ENCODE results near the gene TCEAL9. TPM values are rescaled to one million over a fixed set of nuclear protein-coding genes. Genes with fewer than 3 reads are reported as not detected.
A peak's percentile ranks its signal among the peaks of the same experiment; 100 is the strongest.

TCEAL9 gene
- total RNA-seq, 1 experiment from 2014 or later, result 44.9 TPM

DNA sequence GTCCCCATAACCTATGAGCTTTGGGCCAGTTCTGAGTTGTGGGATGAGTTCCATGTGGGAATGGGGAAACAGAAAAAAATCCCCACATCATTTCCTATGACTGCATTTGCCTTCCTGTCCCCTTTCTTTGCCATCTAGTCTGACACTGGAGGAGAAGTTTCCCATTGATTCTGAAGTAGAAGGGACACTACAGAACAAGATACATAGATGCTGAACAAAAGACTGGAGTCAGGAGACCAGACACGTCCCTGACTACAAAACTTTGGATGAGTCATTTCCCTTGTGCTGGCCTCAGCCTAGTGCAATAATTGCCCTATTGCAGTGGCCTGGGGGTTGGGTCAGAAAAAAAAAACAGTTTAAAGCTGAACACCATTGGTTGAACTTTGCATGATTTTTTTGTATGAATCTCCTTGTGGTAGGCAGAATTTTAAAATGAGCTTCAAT lies 42.1 kb downstream of the TCEAL9 start:
- H3K4me1 ChIP-seq, result no peaks in the 10 kb centered on the region
- H3K4me3 ChIP-seq (ENCODE audit: low read depth, low read length), result no peak overlapping the region
- DNase-seq, result peak in 1 of 2 experiments; percentile 19
- Mint-ChIP-seq H3K36me3 (ENCODE audit: insufficient read depth, unreplicated experiment) (no peaks in the 10 kb centered on the region), H3K9me3 (ENCODE audit: unreplicated experiment) (no peaks in the 10 kb centered on the region), H3K27me3 (ENCODE audit: insufficient read depth, unreplicated experiment) (no peaks in the 10 kb centered on the region), H3K4me3 (ENCODE audit: unreplicated experiment) (no peak overlapping the region), H3K4me1 (ENCODE audit: low read depth, unreplicated experiment) (no peaks in the 10 kb centered on the region), H3K27ac (ENCODE audit: unreplicated experiment) (no peak overlapping the region)
- intact Hi-C loops (cut with micrococcal nuclease; ENCODE audit: unreplicated experiment), result no loop called here
- H3K9me3 ChIP-seq, result no peaks in the 10 kb centered on the region
- H3K36me3 ChIP-seq (ENCODE audit: control insufficient read depth, insufficient read depth, low read length), result no peaks in the 10 kb centered on the region
- no peaks in the 10 kb centered on the region for H3K27me3 ChIP-seq (replicated peaks; ENCODE audit: control insufficient read depth, insufficient read depth, low read length)
- TF ChIP-seq CTCF (IDR thresholded peaks at IDR 0.05; ENCODE audit: insufficient read depth in 1 of 2, low read depth in 1 of 2, low read length in 1 of 2, severe bottlenecking in 1 of 2, unreplicated experiment in 1 of 2), result no peak
- no TSS peak for BruUV-seq (replicated peaks)
- POLR2A ChIA-PET, result no interaction called here
- CTCF ChIA-PET, result no interaction called here

DNA sequence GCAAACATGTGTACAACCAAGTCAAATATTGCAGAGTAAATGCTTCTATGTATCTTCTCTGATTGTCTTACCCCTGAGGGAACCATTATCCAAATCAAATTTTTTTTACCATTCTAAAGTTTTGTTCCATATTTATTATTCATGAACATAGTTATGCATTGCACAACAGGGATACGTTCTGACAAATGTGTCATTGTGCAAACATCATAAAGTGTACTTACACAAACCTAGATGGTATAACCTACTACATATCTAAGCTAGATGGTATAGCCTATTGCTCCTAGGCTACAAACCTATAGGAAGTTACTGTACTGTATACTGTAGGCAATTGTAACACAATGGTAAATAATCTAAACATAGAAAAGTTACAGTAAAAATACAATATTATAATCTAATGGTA lies 43.4 kb downstream of the TCEAL9 start:
- no peaks in the 10 kb centered on the region for H3K9me3 ChIP-seq
- TF ChIP-seq CTCF (IDR thresholded peaks at IDR 0.05; ENCODE audit: insufficient read depth in 1 of 2, low read depth in 1 of 2, low read length in 1 of 2, severe bottlenecking in 1 of 2, unreplicated experiment in 1 of 2), result no peak
- no peaks in the 10 kb centered on the region for H3K36me3 ChIP-seq (ENCODE audit: control insufficient read depth, insufficient read depth, low read length)
- Mint-ChIP-seq H3K4me3 (ENCODE audit: unreplicated experiment) (no peak overlapping the region), H3K27me3 (ENCODE audit: insufficient read depth, unreplicated experiment) (no peaks in the 10 kb centered on the region), H3K27ac (ENCODE audit: unreplicated experiment) (no peak overlapping the region), H3K9me3 (ENCODE audit: unreplicated experiment) (no peaks in the 10 kb centered on the region), H3K36me3 (ENCODE audit: insufficient read depth, unreplicated experiment) (peaks cover 5% of the 10 kb centered on the region), H3K4me1 (ENCODE audit: low read depth, unreplicated experiment) (no peaks in the 10 kb centered on the region)
- no peak overlapping the region for H3K4me3 ChIP-seq (ENCODE audit: low read depth, low read length)
- H3K27me3 ChIP-seq (replicated peaks; ENCODE audit: control insufficient read depth, insufficient read depth, low read length), result no peaks in the 10 kb centered on the region
- ChIA-PET POLR2A (no interaction called here), CTCF (no interaction called here)
- no peak for DNase-seq
- no peaks in the 10 kb centered on the region for H3K4me1 ChIP-seq
- intact Hi-C loops (cut with micrococcal nuclease; ENCODE audit: unreplicated experiment), result no loop called here
- BruUV-seq (replicated peaks), result no TSS peak

- H3K9me3 Mint-ChIP-seq (ENCODE audit: unreplicated experiment), result no peaks in the 10 kb centered on the region
- CTCF ChIA-PET, result no interaction called here
- POLR2A ChIA-PET, result no interaction called here
These were observed 44.6 kb downstream of the TCEAL9 start for GRCh38 chrX:103400931-103401330.

More at GRCh38 chrX:103400931-103401330, 44.6 kb downstream of the TCEAL9 start:
- peaks cover 8% of the 10 kb centered on the region for H3K36me3 Mint-ChIP-seq (ENCODE audit: insufficient read depth, unreplicated experiment)
- H3K36me3 ChIP-seq (ENCODE audit: control insufficient read depth, insufficient read depth, low read length), result no peaks in the 10 kb centered on the region
- no peaks in the 10 kb centered on the region for H3K9me3 ChIP-seq
- H3K4me1 ChIP-seq, result no peaks in the 10 kb centered on the region
- H3K27ac Mint-ChIP-seq (ENCODE audit: unreplicated experiment), result no peak overlapping the region
- no peak overlapping the region for H3K4me3 Mint-ChIP-seq (ENCODE audit: unreplicated experiment)
- no peaks in the 10 kb centered on the region for H3K27me3 Mint-ChIP-seq (ENCODE audit: insufficient read depth, unreplicated experiment)
- no peak for TF ChIP-seq CTCF (IDR thresholded peaks at IDR 0.05; ENCODE audit: insufficient read depth in 1 of 2, low read depth in 1 of 2, low read length in 1 of 2, severe bottlenecking in 1 of 2, unreplicated experiment in 1 of 2)
- no peaks in the 10 kb centered on the region for H3K27me3 ChIP-seq (replicated peaks; ENCODE audit: control insufficient read depth, insufficient read depth, low read length)
- intact Hi-C loops (cut with micrococcal nuclease; ENCODE audit: unreplicated experiment), result no loop called here
- H3K4me3 ChIP-seq (ENCODE audit: low read depth, low read length), result no peak overlapping the region
- no peak for DNase-seq
- H3K4me1 Mint-ChIP-seq (ENCODE audit: low read depth, unreplicated experiment), result peaks cover 6% of the 10 kb centered on the region
- no TSS peak for BruUV-seq (replicated peaks)

All from Caco-2 (cell line).